Stimulated activated CD4-positive, alpha-beta T cell treated with anti-CD3 and anti-CD28 coated beads, Interleukin-15, amount 100 ng/mL, for 24 hours (primary cell): ENCODE data around the gene AHR.

Source experiments
- DNase-seq: peaks from one replicate; pipeline ENCODE4 v3.0.0-alpha.2; 2020

Gene AHR

DNA sequence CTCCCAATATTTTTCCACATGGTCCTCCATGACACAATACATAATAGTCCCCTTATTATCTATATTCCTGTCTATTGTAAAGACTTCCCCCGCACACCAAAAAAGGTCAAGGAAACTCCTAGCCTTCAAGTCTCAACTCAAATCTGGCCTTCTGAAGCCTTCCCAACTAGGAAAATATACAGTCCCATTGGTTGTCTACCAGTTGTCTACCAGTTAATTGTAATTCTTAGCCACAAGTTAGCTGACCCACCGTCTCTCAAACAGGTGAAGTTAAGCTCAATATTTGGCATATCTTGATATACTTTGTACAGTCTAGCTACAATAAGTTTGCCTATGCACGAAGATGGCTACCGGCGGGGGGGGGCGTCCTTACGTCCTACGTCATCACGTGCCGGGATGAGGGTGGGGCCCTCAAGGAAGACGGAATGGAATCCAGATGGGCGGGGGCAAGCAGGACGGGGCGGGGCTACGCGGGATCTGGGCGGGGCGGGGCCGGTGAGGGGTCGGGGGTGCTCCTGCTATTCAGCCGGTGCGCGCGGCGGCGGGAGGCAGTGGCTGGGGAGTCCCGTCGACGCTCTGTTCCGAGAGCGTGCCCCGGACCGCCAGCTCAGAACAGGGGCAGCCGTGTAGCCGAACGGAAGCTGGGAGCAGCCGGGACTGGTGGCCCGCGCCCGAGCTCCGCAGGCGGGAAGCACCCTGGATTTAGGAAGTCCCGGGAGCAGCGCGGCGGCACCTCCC, at the start of gene AHR:
Gene AHR (plus strand): TSS at position 551 of the 738 bp plus-strand sequence. CDS start 613 bp downstream, outside the sequence.
- peak; percentile 91 for DNase-seq

DNA sequence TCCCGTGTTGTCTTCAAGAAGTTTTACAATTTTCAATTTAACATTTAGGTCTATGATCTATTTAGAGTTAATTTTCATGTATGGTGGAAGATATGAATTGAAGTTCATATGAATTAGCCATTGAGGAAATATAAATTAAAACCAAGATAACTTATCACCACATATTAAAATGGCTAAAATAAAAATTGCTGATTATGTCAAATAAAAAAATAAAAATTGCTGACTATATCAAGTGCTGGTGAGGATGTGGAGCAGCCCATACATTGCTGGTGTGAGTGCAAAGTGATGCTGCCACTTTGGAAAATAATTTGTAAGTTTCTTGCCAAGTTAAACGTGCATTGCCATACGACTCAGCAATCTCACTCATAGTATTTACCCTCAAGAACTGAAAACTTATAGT, 44.6 kb upstream of the AHR start:
- no peak for DNase-seq

DNA sequence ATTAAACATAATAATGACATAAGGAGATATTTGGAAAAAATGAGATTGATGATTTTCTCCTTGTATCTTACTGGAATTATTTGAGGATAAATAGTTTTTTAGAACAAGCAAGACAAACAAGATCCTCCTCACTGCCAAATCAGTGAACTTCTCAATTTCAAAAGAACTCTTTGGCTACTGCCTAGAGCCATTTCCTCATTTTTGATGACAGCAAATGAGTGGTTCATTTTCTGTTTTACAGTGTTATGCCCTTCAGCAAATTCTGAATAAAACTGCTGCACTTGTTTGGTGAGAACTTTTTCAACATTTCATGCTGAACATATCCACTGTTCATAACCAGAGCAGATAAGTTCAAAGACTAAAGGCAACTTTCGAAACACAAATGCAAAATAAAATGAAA, 42.5 kb upstream of the AHR start:
- DNase-seq, result no peak

DNA sequence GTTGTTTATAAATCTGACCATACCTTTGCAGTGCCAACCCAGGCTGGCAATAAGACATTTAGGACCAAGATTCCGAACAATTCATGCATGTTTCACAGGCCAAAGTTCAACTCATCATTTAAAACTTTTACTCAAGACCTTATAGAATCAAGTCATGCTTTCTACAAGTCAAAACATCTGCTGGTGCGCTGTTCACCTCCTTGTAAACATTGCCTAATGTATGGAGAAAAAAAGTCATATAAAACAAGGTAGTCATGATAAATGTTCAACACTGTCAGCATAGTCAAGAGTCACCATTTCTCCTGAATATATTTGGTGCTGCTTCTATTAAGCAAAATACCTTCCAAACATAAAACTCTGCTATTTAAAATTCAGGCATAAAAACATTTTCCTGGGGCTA, 42.1 kb upstream of the AHR start:
- no peak for DNase-seq

DNA sequence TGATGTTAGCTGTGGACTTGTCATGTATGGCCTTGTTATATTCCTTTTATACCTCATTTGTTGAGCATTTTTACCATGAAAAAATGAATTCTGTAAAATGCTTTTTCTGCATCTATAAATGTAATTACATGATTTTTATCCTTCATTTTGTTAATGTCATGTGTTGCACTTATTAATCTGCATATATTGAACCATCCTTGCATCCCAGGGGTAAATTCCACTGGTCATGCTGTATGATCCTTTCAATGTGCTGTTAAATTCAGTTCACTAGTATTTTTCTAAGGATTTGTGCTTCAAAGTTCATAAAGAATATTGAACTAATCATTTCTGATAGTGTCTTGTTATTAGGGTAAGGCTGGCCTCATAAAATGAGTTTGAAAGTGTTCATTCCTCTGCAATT, 31.9 kb upstream of the AHR start:
- no peak for DNase-seq

DNA sequence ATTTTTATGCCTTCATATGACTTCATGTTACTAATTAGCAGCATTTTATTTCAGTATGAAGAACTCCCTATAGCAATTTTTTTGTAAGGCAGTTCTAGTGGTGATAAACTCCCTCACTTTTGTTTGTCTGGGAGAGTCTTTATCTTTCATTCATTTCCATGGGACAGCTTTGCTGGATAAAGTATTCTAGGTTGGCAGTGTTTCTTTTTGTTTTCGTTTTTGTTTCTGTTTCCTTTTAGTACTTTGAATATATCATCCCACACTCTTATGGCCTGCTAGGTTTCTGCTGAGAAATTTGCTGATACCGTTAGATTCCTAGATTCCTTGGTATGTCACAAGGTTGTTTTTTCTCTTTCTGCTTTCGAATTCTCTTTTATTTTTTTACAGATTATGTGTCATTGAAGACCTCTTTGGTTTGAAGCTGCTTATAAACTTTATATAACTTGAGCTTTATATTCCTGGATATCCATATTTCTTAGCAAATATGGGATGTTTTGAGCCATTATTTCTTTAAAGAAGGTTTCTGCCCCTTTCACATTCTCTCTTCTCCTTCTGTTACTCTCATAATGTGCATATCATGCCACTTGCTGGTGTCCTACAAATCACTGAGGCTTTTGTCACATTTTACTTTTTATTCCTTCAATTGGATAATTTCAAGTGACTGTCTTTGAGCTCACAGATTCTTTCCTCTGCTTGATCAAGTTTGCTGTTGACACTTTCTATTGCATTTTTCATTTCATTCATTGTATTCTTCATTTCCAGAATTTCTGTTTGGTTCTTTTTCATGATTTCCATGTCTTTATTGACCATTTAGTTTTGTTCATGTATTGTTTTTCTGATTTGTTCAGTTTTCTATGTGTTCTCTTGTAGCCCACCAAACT, 28.9 kb upstream of the AHR start:
- DNase-seq, result no peak

DNA sequence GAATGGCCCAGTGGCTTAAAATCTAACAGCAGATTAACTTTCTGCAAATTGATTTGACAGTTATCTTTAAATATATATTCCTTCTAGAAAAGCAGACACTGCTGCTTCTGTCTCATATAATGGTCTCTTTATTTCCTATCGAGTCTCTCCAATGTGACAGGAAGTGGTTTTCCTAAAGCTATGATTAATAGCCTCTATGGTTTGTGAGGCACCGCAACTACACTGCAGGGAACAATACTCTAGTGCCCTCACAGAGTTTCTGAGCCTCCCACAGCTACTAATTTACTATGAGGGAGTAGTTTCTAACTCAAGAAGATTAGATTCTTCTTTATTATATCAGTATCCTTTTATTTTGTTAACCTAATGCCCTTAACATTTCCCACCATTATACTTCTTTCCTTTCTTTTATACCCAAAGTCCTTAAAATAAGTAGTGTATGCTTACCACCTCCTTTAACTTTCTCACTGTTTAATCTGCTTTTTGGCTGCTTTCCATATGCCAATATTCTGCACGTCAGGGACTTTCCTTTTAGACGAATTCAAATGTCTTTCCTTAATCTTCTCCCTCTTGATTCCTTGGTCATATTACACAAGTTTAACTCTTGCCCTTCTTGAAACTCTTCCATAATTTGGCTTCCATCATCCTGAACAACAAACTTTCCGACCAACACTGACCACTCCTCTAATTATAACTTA, 23.8 kb upstream of the AHR start:
- peak; percentile 42 for DNase-seq

DNA sequence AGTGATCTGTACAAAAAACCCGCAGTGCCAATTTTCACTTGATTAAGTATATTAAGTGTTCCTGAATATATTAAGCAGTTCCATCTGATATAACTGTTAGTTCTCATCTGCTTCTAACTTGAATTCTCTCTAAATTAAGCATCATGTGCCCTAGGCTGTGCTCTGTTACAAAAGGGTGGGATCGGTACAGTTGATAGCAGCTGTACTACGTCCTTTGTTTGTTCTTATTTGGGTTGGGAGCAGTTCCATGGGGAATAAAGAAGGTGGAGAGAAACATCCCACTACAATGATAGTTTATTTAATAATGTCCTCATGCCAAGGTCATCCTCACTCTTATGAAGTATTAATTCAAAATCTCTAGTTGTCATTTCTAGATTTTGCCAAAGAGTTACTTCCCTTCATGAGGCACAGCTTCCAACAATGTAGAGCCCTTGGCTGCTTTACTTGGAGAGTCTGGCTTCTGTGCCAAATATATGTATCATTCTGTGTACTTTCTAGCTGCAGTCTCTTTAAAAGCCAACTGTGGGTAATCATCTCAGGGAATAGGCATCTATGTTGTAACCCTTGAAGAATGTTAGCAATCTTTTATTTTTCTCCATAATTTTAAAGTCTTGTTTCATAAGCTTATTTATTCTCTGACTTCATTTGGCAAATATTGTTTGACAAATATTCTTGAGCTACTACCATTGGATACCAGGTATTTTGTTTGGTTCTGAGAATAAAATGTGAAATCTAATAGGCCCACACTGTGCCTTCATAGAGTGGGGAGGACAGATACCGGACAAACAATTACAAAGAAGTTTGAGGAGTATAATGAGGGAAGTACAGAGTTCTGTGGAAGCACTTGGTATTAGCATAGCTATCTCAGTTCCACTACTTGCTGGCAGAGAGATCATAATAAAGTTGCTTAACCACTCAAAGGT, 22.4 kb upstream of the AHR start:
- no peak for DNase-seq

DNA sequence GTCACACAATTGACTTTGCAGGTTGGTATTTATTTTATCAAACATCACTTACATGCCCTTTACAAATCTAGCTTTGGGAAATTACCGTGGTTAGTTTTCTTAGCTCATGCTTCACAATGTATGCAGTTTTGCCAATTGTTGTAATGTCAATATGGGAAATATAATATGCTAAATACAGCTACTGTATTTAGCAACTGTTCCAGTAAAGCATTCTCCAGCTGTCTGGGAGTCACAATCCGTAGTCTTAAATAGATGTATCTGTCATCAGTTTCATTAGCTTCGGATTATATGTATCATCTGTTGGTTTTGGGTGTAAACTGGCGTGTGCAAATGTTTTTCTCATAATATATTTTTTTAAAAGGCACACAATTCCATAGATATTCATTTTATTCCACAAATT, 19.4 kb upstream of the AHR start:
- DNase-seq, result no peak

DNA sequence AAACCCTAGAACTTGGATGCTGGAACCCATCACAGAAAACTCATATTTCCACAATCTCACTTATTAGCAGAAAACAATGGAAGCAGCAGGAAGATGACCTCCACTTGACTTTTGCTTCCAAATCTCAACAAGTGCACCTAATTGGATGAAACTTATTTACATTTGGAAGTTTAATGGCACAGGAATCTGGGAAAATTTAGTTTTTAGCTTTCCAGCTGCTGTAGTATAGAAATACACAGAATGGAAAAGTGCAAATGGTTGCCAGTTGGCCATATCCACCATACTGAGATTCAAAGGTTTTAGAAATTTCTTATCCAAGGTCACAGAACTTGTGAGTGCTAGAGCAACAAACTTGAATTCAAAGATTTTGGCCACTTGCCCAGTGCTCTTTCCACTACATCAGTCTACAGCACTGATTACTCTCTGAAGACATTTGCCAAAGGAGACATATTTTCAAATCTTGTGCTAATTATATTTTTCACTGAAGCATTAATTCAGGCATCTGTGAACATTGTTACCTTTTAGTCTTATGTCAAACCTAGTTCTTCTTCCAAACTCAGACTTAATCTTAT, 9.3 kb upstream of the AHR start:
- no peak for DNase-seq

DNA sequence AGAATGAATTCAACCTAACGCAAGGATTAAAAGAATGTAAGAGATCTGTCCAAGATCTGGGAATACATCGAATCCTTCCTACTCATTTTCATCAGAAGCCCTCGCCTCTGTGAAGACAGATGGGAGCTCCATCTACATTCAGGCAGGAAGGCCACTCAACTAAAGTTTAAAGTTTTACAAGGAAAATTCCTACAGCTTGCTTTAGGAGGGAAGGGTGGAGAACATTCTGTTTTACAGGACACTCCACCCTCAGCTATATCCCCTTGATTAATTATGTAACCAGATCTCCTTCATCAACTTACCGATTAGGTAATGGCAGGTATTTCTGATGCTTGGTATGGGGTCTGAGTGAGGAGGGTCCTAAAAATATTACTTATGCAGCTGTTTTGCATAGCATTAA, 5.6 kb upstream of the AHR start:
- DNase-seq, result no peak

DNA sequence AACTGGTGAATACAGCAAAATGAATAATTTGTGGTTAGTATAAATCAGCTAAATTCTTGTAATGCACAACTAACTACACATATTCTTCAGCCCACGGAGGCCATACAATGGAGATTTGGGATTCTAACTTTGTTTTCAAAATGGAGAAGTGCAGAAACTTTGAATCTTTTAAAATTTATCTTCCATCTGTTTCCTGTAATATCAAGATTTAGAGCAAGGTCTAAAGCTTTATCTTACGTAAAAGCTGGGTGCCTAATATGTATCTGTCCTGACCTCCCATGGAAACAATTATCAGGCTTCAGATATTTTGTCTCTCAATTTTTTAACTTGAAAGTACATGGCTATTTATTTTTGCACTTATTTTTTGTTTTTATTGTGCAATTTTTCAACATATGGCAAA, 5.0 kb upstream of the AHR start:
- DNase-seq, result no peak

DNA sequence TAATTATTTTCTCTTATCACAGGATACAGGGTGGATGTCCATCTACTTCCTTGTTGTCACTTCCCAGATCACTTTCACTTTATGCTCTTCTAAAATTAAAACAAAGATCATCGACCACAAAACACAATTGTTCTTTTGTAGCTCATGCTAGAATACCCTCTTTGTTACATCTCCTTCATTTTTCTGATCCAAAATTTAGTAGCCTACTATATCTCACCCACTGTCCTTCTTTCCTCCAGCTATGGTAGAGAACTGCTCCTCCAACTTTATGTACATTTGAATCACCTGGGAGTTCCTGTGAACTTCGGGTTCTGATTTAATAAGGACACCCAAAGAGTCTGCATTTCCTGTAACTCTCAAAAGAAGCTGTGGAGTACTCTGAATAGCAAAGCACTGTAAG, 1.2 kb upstream of the AHR start:
- DNase-seq, result no peak

DNA sequence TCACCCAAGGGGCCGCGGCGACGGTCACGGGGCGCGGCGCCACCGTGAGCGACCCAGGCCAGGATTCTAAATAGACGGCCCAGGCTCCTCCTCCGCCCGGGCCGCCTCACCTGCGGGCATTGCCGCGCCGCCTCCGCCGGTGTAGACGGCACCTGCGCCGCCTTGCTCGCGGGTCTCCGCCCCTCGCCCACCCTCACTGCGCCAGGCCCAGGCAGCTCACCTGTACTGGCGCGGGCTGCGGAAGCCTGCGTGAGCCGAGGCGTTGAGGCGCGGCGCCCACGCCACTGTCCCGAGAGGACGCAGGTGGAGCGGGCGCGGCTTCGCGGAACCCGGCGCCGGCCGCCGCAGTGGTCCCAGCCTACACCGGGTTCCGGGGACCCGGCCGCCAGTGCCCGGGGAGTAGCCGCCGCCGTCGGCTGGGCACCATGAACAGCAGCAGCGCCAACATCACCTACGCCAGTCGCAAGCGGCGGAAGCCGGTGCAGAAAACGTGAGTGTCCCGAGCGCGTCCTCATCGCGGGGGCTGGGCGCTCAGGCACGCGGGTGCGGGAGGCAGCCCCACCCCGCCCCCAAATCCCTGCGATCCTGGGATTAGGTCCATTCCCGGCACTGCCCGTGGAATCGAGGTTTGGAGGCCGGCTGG, 509 bp downstream of the AHR start:
- DNase-seq, result peak; percentile 71

DNA sequence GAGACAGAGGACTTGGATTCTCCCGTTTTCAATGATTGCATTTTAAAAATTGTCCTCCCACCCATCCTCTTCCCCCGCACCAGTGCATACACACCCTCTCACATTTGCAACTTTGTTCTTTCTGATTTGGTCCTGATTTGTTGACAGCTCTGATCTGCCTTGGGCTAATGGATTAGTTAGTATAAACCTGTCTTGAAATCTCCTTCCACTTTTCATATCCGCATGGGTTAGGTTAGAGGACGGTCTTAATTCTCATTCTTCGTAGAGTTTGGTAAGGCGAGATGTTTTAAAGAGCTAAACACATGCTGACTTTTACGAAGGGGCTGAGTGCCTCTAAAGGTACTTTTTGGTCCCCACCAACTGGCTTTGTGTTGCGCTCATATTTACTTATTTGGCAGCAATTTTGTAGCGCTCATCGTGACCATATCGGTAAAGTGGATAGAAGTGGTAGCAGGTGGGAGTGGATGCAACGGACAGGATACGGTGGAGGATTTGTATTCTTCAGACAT, 1.1 kb downstream of the AHR start:
- peak; percentile 21 for DNase-seq

DNA sequence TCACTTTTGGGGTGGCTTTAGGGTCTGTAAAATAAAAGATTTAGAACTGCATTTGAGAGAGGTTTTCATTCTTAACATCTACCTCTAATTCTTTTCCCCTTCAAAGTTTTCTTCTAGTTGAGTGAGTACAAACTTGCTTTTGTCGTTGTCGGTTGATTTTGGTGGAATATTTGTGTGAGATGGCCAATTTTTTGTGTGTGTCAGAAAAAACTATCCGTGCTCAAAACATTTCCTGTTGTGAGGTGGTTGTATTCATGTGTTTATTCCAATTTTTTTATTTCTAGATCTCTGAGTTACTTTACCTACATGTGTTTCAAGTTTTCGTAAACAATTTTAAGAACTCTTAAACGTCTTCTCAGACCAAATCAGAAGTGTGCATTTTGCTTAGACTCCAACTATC, 1.6 kb downstream of the AHR start:
- DNase-seq, result no peak

DNA sequence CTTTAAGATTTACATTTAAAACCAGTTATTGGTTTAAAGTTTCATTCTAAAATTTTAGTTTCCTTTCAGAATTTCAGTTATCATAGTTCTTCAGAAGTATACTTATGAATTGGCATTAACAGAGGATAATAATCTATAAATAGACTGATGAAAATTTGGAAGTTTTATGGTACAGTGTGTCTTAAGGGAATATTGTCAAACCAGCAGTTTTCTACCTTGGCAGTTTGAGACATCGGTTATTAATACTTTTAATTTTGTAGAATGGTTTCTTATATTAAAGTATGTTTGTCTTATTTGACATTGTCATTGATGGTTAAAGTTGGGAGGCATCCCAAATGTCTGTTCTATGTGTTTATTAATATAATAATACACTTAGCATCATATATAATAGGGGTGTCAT, 2.0 kb downstream of the AHR start:
- DNase-seq, result no peak

DNA sequence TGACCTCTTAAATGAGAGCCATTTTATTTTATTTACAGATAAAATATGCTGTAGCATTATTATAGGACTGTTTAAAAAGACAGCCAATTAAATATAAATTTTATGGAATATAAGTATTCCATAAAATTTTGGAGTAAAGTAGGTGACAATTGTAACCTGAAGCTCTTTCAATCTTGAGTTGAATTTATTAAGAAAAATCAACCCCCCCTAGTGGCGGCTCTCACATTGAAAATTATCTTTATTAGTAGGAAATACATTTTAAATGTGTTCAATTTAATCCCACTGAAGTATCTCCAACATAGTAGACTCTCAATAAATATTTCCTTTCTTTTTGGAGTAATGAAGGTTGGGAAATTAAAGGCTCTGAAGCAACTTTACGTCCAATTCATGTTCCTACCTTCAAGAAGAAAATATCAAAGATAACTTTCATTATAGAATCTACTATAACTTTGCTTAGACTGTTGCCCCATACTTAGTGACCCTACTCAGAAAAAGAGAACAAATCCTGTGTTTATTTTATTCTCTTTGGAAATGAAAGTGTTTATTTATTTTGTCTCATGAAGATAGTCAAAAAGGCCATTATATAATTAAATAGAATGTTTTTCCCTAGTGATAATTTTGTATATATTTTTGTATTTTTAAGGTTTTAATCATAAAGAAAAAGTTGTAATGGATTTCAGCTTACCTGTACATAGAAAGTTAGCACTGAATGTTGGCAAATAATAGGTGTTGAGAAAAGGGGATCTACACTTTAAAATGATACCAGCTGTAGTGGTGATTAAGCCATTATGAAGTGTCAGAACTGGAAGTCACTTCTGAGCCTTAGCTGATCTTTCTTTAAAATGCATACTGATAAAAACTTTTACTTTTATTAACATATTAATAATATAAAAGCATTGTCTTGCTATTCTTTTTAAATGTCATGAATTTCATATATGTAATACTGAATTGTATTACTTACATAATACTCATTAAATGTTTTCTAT, 3.3 kb downstream of the AHR start:
- peak; percentile 63 for DNase-seq

DNA sequence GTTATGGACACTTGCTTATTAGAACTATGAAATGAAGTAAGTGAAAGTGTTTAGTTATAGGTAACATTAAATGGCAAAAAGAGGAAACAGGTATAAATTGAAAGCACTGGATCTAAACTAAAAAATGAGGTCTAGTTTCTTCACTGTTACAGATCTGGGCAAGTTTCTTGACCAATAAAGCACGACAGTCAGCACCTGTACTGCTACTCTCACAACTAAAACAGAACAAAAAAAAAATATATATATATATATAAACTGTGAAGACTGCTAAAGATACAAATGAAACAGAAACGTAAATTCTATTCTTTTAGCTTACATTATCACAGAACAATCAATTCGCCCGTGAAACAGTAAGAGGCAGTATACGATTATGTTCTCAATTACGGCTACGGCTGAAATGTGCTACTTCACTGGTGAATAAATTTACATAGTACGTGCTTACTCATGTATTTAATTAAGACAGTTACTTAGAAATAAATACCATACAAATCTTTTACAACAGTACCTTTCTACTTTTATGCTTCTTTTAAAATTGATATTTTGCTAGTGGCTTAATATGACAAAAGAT, 4.2 kb downstream of the AHR start:
- DNase-seq, result no peak

DNA sequence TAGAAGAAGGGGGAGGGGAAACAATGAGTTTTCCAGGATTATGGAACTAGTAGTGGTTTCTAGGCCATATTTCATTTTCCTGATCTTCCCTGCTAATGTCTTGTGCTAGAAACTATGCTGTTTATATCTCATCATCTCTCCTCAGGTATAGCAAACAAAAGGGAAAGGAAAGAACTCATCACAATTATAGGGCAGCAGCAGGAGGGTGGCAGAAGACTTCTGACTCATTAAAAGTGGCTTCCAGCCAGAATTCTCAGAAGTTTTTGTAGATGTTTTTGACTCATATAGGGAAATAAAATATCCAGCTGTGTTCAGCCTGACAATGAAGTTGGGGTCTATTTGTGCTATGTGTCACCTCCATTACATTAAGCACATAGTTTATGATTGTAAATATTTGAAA, 6.5 kb downstream of the AHR start:
- DNase-seq, result peak; percentile 10
